Liver (tissue), 3 donors: Measurements from ENCODE around the gene COBL.

Experiments
- FOXA1 ChIP-seq: IDR thresholded peaks from 2 replicates; pipeline ENCODE4 v1.6.1; 2016; ENCODE audit warnings: antibody characterized with exemption
- SP1 ChIP-seq: IDR thresholded peaks from 2 replicates; pipeline ENCODE4 v1.6.1; 2018; ENCODE audit warnings: antibody characterized with exemption, mild to moderate bottlenecking
- TAF1 ChIP-seq: conservative IDR thresholded peaks from 2 replicates; pipeline ENCODE4 v1.6.1; 2016; ENCODE audit warnings: antibody characterized with exemption, mild to moderate bottlenecking
- YY1 ChIP-seq: IDR thresholded peaks from 2 replicates; pipeline ENCODE4 v1.6.1; 2016; ENCODE audit warnings: antibody characterized with exemption, mild to moderate bottlenecking
- TF ChIP-seq, protein P1 (sequence below): fragments of 150-350 bp; IDR thresholded peaks from 2 replicates; pipeline ENCODE4 v1.5.1; 2017; ENCODE audit warnings: improper control_type of control experiment, low read depth, low read length; ENCODE audit not compliant: missing input control
- TF ChIP-seq, protein P2 (sequence below): IDR thresholded peaks from 2 replicates; pipeline ENCODE4 v1.6.1; 2016; ENCODE audit warnings: antibody characterized with exemption, mild to moderate bottlenecking
- TF ChIP-seq, protein P3 (sequence below): IDR thresholded peaks from 2 replicates; pipeline ENCODE4 v1.6.1; 2016; ENCODE audit warnings: antibody characterized with exemption
- TF ChIP-seq, protein P4 (sequence below): IDR thresholded peaks from 2 replicates; pipeline ENCODE4 v1.6.1; 2016; ENCODE audit warnings: antibody characterized with exemption
- donor health status: healthy.
- donor health status: healthy.

DNA sequence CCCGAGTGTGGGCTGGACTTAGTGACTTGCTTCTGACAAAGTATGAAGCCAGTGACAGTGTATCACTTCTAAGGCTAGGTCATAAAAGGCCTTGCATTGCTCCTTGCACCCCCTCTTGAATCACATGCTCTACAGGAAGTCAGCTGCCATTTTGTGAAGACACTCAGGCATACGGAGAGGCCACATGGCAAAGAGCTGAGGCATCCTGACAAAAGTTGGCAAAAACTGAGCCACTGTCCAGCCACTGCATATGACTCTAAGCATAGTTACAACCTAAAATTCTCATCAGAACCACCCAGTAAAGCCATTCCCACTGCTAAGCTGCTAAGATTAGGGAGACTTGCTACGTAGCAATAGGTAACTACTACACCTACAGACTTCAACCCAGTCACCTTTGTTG lies 18.6 kb downstream of the COBL start:
- TF ChIP-seq, protein P1, sequence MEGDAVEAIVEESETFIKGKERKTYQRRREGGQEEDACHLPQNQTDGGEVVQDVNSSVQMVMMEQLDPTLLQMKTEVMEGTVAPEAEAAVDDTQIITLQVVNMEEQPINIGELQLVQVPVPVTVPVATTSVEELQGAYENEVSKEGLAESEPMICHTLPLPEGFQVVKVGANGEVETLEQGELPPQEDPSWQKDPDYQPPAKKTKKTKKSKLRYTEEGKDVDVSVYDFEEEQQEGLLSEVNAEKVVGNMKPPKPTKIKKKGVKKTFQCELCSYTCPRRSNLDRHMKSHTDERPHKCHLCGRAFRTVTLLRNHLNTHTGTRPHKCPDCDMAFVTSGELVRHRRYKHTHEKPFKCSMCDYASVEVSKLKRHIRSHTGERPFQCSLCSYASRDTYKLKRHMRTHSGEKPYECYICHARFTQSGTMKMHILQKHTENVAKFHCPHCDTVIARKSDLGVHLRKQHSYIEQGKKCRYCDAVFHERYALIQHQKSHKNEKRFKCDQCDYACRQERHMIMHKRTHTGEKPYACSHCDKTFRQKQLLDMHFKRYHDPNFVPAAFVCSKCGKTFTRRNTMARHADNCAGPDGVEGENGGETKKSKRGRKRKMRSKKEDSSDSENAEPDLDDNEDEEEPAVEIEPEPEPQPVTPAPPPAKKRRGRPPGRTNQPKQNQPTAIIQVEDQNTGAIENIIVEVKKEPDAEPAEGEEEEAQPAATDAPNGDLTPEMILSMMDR: no peak
- TF ChIP-seq, protein P2, sequence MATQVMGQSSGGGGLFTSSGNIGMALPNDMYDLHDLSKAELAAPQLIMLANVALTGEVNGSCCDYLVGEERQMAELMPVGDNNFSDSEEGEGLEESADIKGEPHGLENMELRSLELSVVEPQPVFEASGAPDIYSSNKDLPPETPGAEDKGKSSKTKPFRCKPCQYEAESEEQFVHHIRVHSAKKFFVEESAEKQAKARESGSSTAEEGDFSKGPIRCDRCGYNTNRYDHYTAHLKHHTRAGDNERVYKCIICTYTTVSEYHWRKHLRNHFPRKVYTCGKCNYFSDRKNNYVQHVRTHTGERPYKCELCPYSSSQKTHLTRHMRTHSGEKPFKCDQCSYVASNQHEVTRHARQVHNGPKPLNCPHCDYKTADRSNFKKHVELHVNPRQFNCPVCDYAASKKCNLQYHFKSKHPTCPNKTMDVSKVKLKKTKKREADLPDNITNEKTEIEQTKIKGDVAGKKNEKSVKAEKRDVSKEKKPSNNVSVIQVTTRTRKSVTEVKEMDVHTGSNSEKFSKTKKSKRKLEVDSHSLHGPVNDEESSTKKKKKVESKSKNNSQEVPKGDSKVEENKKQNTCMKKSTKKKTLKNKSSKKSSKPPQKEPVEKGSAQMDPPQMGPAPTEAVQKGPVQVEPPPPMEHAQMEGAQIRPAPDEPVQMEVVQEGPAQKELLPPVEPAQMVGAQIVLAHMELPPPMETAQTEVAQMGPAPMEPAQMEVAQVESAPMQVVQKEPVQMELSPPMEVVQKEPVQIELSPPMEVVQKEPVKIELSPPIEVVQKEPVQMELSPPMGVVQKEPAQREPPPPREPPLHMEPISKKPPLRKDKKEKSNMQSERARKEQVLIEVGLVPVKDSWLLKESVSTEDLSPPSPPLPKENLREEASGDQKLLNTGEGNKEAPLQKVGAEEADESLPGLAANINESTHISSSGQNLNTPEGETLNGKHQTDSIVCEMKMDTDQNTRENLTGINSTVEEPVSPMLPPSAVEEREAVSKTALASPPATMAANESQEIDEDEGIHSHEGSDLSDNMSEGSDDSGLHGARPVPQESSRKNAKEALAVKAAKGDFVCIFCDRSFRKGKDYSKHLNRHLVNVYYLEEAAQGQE: no peak
- no peak for TF ChIP-seq FOXA1
- TF ChIP-seq, protein P3, sequence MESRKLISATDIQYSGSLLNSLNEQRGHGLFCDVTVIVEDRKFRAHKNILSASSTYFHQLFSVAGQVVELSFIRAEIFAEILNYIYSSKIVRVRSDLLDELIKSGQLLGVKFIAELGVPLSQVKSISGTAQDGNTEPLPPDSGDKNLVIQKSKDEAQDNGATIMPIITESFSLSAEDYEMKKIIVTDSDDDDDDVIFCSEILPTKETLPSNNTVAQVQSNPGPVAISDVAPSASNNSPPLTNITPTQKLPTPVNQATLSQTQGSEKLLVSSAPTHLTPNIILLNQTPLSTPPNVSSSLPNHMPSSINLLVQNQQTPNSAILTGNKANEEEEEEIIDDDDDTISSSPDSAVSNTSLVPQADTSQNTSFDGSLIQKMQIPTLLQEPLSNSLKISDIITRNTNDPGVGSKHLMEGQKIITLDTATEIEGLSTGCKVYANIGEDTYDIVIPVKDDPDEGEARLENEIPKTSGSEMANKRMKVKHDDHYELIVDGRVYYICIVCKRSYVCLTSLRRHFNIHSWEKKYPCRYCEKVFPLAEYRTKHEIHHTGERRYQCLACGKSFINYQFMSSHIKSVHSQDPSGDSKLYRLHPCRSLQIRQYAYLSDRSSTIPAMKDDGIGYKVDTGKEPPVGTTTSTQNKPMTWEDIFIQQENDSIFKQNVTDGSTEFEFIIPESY: no peak
- no peak for TF ChIP-seq YY1
- TF ChIP-seq, protein P4, sequence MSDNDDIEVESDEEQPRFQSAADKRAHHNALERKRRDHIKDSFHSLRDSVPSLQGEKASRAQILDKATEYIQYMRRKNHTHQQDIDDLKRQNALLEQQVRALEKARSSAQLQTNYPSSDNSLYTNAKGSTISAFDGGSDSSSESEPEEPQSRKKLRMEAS: no peak
- TF ChIP-seq TAF1: no peak
- no peak for TF ChIP-seq SP1
